GM18519 (cell line): ENCODE results near the gene PSMF1.

Experiments
- ATAC-seq: cut with Tn5 transposase; IDR thresholded peaks from one replicate; pipeline ENCODE4 v1.9.1; 2021; ENCODE audit warnings: mild to moderate bottlenecking, moderate library complexity; ENCODE audit not compliant: unreplicated experiment, low FRiP score

The PSMF1 gene, protein sequence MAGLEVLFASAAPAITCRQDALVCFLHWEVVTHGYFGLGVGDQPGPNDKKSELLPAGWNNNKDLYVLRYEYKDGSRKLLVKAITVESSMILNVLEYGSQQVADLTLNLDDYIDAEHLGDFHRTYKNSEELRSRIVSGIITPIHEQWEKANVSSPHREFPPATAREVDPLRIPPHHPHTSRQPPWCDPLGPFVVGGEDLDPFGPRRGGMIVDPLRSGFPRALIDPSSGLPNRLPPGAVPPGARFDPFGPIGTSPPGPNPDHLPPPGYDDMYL

DNA sequence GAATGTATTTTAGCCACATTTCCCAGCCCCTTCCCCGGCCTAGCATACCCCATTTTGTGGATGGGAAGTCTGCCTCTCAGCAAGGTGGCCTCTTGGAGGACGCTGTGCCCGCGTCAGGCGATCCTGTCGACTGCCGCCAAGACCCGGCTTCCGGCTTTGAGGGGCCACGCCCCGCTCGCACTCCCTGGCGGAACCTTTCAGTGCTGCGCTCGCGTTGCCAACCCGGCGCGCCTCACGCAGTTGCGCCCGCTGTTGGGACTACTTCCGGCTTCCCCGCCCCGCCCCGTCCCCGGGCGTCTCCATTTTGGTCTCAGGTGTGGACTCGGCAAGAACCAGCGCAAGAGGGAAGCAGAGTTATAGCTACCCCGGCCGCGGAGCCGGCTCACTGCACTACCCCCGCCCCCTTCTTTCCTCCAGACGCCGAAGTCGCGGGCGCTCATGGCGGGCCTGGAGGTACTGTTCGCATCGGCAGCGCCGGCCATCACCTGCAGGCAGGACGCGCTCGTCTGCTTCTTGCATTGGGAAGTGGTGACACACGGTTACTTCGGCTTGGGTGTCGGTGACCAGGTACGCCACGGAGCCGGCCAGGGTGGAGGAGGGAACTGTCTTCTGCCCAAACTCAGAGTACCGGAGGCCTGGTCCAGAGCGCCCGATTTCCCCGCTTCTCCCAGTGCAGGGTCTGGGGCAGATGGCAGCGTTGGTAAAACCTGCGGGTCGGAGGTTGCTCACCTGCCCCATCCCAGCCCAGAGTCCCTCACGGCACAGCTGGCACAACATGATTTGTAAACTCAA lies at the start of gene PSMF1:
Gene PSMF1 (plus strand): TSS at position 267 of the 792 bp plus-strand sequence. CDS start 172 bp downstream, at position 439.
- ATAC-seq: peak; percentile 94

DNA sequence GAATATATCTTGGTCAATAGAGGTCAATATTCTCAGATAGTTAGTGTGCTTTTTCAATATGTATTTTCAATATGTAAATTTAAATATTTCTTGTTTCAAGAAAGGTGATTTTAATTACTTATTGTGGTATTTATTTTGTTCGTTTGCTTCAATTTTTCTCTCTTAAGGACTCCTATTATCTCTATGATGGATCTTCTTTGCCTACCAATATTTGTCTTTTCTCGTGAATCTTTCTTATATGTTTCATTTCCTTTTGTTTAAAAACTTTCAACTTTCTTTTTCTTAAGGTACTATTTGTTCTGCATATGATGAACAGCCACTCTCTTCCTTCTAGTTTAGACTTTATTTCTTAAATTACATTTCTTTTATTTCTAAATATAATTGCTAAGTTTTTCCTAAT lies 46.1 kb upstream of the PSMF1 start:
- no peak for ATAC-seq

DNA sequence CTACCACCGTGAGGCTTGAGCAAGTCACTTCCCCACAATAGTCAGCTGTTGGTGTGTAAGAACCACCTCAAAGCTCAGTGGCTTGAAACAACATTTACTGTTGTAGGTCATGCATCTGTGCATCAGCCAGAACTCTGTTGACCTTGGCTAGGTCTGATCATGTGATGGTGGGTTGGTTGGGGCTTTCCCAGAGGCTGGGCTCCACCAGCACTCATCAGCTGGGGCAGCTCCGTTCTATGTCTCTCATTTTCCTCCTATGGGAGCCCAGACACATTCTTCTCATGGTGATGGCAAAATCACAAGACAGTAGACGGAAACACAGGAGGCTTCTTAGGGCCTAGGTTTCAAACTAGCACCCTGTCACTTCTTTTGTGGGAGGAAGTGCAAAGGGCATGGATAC lies 42.8 kb upstream of the PSMF1 start:
- no peak for ATAC-seq

DNA sequence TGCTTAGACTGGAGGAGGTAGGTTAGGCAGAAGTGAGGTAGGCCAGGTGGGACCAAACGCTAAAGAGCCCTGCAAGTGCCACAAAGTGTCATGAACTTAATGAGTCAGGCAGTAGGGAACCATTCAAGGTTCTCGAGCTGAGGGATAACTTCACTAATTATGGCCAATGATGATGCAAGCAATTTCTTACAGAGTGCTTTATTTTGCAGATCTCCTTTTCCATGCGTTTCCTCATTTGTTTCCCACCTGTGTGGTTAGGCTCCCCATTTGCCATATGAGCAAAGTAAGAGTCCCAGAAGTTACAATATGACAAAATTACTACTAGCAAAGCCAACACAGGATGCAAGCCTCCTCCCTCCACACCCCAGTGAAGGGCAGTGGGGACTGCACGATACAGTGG lies 36.5 kb upstream of the PSMF1 start:
- ATAC-seq: no peak

DNA sequence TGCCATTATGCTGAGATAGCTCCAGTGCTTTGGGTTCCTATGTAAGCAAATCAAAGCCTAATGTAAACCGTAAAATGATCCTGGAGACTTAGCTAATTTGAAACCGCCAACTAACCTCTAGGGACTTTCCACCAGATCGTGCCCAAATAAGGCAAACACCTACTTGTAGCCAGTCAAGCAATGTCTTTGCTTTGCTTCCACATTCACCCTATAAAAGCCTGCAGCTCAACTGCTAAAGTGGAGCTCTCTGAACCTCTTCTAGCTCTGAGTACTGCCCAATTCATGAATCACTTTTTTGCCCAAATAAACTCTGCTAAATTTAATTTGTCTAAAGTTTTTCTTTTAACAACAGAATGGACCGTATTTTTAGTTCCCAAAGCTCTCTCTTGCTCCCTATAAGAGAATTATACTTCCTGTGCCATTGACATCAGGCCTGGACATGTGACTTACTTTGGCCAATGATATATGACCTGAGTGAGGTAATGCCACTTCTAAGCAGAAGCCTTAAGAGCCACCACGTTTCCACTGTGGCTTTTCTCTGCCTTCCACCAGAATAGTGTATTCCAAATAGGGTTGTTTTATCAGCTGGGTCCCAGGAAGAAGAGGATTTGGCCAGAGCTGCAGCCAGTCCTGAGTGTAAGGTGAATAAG lies 34.8 kb upstream of the PSMF1 start:
- no peak for ATAC-seq

DNA sequence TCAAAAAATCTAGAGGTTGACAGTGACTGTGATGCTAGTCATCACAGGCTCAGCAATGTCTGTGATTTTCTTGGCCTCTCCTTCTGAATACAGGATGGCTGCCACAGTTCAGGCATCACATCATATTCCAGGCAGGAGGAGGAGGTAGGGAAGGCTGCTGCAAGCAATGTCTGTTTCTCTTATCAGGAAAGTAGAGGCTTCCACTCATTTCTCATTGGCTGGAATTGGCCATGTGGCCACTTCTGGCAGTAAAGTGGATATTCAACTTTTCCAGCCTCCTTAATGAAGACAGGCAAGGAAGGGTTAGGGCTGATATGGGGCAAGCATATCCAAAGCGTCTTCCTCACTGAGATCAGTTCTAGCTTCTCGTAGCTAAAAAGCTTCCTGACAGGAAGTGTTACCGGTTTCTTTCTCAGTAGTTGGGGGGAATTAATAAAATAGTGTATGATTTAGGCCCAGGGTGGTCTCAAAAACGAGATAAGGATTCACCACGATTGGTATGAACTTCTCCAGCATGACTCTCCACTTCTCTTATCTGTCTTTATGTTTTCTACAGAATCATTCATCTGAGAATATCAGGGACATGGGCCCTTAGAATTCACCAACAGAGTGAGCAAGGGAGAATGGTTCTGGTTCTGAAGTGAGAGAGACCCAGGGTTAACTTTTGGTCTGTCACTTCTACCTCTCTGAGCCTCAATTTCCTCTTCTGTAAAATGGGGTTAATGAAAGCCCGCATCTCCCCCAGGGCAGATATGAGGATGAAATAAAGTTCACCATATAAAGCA lies 32.7 kb upstream of the PSMF1 start:
- no peak for ATAC-seq

DNA sequence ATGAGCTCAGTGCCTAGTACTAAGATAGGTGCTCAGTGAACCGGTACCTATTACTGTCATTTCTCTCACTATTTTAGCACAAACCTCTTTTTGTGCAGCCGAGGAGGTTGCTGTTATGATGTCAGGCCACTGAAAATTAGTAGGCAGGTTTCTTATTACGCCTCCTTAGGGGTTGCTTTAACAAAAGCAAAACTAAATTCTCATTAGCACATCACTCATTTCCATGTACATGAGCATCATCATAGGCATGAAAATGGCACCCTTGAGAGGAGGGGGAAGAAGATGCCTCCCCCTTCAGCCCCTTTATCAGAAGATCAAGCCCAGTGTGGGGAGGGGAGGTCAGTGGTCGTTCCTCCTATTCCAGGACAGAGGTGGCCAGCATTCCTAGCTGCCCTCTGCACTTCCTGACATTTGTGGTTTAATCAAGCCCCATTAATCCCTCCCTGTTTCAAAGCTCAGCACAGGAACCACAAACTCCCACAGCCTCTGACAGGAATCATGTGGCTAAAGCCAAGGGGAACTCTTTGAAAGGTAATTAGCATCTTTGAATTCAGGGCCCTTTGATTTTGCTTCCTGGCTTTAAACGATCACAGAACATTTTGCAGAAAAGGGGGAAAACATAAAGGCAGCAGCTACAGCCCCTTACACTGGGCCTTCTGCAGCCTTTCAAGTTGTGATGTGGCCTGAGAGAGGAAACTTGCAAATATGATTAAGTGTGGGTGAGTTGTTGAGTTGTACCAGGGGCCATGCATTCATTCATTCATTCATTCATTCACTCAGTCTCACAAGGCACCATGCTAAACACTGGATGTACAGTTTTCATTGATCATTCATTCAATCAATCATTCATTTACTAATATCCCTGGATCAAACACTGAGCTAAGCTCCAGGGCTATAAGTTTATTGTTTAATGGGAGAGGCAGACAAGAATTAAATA lies 31.9 kb upstream of the PSMF1 start:
- ATAC-seq: no peak

DNA sequence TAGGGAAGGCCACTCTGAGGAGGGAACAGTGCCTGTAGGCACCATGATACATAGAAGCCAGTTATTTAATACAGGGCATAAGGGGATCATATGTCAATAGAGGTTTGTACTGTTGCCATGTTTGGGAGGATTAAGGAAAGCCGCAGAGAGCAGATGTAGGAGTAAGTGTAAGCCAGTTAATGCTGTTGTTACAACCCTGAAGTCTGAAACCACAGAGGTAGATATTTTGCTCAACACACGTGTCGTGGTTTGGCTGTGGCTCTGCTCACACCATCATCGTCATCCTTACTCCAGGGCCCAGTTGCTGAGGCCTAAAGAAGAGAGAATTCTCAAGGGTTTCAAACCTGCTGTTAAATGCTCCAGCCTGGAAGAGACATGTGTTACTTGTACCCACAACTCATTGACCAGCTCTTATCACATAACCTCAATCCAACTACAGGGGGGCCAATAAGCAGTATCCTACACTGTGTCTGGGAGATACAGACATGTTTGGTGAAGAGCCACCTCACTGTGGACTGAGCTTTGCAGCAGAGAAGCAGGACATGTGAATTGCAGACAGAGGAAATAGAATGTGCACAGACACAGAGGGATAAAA lies 31.0 kb upstream of the PSMF1 start:
- no peak for ATAC-seq

DNA sequence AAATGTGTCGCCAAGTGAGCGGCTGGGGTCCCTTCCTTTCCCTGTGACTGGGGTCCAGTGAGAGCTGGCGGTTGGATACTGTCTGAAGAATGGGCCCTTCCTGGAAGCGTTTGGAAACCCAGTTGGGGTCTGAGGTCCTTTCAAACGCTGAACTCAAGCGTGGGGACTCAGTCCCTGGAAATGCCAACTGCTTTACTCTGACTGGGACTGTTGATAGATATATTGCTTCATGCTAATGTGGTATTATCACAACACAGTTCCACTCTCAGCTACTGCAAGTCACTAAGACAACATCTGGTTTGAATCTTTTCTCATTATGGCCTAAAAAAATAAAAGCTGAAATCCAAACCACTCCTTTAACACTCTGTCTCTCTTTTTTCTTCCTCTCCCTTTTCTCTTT lies 23.7 kb upstream of the PSMF1 start:
- ATAC-seq: no peak

DNA sequence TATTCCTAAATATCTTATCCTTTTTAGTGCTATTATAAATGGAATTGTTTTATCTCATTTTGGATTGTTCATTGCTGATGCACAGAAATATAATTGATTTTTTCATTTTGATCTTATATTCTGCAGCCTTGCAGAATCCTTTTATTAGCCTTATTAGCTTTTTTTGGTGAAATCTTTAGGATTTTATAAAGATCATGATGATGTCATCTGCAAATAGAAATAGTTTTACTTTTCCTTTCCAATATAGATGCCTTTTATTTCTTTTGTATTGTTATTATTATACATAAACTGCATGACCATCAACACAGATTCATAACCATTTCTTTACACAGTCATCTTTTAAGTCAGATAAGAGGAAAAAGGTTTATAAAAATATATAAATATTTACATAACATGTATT lies 16.9 kb upstream of the PSMF1 start:
- ATAC-seq: no peak

DNA sequence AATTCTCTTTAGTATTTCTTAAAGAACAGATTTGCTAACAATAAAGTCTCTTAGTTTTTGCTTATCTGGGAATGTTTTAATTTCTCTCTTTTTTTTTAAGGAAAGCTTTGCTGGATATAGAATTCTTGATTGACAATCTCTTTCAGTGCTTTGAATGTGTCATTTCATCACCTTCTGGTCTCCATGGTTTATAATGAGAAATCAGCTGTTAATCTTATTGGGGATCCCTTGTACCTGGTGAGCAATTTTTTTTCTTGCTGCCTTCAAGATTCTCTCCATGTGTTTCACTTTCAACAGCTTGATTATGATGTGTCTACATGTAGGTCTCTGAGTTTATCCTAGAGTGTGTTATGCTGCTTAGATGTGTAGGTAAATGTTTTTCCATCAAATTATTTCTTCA lies 16.4 kb upstream of the PSMF1 start:
- no peak for ATAC-seq

DNA sequence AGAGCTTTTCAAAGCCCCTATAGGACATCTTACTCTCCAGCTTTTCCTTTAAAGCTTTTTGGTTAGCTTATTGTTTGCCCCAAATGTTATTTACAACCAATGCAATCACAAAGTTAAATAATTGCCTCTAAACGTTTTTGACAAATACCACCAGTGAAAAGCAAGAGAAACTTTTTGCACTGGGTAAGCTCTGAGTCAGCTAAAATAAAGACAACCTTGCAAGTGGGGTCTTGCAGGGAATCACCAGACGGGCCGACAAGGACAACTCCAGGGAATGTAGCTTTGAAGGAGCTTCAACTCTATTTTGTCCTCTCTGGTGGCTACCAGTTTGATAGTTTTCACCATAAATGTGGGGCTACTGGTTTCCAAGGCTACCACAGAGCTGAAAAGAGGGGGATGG lies 14.7 kb upstream of the PSMF1 start:
- no peak for ATAC-seq

DNA sequence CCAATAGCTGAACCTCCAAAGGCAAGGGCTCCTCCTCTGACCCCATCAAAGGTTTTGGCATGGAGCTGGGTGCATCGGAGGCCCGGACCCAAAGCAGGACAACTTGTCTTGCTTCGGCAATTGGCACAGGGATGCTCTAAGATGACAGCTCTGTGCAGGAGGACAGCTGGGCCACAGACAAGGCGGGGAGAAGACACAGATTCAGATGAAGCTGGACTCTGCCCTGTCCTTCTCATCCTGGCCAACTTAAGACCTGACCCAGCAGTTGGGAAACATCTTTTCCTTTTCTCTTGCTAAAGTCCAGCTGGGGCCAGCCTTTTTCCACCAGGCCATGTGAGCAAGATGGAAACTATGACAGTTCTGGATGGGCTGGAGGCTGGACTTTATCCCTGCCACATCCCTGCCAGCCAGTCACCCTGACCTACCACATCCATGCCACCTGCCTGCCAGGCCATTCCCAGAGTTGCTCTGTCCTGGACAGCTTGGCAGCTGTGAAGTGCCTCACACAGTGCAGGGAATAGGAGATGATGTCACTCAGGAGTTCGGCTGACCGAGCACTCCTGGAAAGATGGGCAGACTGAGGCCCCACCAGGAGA lies 12.7 kb upstream of the PSMF1 start:
- ATAC-seq: no peak

DNA sequence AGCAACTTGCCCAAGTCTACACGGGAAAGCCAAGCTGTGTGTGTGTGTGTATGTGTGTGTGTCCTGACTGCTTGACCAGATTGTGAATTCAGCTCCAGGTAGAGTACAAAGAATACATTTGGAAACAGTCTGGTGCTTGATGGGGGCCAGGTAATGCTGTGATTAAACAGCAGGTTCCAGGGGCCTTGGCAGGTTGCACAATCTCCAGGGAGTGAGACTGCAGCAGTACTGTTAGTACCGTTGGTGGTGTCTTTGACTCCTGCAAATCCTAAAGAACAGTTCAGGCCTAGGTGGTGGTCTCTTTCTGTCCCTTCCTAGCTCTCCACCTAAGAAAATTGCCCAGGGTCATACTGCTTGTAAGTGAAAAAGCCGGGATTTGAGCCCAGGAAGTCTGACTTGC lies 11.2 kb upstream of the PSMF1 start:
- ATAC-seq: no peak

DNA sequence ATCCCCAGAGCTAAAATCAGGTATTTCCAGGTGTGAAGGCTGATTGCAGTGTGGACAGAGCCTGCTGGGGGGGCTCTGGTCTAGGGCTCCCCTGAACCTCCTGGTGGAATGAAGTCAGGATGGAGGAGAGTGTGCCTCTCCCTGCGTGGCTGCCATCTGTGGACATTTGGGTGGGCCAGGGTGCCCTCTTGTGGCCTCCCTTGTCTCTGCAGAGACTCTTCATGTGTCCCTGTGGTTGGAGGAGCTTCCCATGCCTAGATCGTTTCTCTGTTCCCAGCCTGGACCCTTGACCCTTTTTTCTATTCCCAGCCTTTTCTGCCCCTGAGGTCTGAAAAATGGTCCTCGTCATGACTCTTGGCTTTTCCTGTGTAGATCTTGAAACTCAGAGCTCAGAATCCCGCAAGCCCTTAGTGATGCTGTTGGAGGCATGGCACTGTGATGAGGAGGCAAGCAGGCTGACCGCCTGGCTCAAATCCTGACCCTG lies 9.9 kb upstream of the PSMF1 start:
- ATAC-seq: no peak

DNA sequence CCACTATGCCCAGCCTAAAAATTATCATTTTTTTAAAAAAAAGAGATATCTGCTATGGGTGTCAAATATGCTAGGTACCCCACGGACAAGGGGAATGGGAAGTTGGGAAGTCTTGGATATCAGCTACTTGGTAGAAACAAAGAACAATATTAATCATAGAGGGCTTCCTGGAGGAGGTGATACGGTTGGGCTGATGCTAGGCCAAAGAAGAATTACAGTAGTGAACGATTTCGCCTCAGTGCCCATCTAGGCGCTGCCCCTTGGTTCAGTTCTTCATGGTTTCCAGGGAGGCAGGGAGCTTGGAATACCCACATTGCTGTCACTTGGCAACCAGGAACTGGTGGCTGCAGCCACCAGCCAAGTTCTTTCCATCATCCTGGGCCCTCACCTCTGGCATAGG lies 5.5 kb upstream of the PSMF1 start:
- ATAC-seq: no peak

DNA sequence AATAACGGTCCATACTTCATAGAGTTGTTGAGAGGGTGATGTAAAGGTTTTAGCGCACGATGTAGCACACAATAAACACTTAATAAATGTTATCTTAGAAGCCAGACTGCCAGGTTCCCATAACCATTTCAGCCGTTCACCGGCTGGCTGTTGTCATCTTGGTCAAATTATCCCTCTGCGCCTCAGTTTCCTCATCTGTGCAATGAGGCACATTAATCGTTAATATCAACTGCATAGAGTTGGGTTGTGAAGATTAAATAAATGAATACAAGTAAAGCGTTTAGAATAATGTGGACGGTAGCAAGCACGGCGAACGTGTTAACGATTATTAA lies 432 bp upstream of the PSMF1 start:
- ATAC-seq: no peak

DNA sequence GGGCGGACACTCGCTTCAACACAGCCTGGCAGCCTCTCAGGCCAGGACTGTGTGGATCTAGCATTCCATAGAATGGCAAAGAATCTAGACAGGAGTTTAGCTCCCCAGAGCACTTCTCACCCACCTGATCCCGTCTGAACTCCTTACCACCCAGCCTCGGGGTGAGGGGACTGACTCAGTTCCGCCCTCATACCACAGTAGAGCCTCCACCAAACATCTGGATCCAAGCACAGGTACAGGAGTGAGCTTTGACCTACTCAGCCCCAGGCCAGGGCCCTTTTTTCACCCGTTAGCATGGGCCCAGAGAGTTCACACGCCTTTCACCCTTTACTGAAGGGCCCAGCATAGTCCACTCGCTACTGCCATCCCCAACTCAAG lies 715 bp downstream of the PSMF1 start:
- no peak for ATAC-seq

DNA sequence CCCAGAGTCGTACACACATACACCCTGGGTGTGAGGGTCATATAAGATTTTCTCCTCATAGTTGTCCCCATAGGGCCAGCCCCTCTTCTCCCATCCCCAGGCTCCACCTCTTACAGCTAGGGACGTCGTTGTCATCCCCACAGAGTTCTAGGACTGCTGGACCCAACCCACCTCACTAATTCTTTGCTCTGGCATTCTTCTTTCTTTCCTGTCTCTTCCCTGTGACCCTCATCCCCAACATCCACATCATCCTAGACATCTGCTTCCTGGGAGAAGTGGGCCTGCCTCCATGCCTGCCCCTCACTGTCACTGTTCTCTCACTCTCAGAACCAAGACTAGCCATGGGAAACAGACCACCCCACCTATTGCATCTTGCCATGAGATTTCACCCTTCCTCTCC lies 1.1 kb downstream of the PSMF1 start:
- no peak for ATAC-seq
